ENCODE results near the gene MAP2K3. TPM values are rescaled to one million over a fixed set of nuclear protein-coding genes. Genes with fewer than 3 reads are reported as not detected.
A peak's percentile ranks its signal among the peaks of the same experiment; 100 is the strongest.

The MAP2K3 gene
- total RNA-seq, 1 donor from 2014 or later, result 41.3 TPM

- ATAC-seq, result no peak
Observed at GRCh38 chr17:21282850-21283249, 1.7 kb upstream of the MAP2K3 start.

DNA sequence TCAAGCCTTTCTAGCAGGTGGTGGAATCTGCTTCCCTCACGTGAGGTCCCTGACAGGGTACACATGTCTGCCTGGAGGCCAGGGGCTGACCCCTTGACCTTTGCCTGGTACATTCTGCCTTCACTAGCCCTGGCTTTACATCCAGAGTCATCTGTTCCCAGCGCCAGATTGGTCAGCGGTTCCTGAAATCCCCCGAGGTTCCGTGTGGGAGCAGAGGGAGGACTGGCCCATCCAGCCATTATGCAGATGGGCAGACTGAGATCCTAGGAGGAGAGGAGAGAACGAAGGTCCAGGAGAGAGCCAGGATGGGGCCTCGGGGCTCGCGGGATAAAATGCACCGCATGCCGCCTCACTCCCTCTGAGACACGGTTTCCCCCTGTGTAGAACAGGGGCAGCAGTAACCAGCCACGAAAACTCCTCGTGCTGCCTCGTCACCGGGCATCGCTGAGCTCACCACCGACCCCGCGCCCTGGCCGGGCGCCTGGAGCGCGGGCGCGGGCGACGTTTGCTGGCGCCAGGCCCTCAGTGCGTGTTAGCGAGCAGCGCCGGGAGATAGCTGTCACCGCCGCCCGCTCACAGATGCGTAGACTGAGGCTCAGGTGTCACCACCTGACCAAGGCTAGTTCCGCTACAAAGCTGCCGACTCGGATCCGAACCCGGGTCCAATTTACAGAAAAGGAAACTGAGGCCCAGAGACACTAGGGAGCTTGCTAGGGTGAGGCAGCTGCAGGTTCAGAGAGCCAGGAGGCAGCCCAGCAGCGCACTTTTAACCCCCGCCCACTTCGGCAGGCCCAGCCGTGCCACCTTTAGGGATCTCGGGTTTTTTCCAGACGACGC is 811 bp upstream of the MAP2K3 start:
- ATAC-seq, result no peak

GRCh38 chr17:21285164-21286065 is 904 bp downstream of the MAP2K3 start:
- ATAC-seq, result no peak

DNA sequence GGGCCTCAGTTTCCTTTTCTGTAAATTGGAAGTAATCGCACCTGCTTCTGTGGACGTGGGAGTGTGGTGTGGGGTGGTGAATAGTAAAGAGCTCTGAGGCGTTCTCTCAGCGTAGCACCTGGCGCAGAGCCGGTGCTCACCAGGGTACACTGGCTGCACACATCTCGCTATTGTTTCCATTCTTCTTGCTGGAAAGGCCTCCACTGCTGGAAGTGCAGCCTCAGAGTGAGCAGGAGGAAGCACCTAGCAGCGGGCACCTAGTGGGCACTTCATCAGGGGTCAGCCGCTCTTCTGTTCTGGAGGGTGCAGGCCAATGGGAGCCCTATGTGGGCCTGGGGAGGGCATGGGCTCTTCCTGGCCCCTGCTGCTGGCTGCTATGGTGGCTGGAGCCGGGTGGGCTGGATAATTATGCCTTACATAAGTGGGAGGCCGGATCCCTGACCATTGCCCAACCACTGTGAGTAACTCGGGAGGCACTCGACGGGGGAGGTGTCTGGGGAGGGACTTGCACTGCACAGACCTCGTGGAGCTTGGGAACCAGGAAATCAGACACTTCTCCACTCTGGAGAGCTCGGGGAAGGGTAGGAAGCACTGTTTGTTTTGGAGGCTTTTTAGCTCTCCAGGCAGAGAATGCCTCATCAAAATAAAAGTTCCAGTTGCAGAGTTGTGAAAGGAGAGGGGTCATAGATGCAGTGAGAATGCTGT is 1.7 kb downstream of the MAP2K3 start:
- peak; percentile 54 for ATAC-seq

- ATAC-seq, result peak; percentile 27
Observed at GRCh38 chr17:21286909-21287702, 2.6 kb downstream of the MAP2K3 start.

DNA sequence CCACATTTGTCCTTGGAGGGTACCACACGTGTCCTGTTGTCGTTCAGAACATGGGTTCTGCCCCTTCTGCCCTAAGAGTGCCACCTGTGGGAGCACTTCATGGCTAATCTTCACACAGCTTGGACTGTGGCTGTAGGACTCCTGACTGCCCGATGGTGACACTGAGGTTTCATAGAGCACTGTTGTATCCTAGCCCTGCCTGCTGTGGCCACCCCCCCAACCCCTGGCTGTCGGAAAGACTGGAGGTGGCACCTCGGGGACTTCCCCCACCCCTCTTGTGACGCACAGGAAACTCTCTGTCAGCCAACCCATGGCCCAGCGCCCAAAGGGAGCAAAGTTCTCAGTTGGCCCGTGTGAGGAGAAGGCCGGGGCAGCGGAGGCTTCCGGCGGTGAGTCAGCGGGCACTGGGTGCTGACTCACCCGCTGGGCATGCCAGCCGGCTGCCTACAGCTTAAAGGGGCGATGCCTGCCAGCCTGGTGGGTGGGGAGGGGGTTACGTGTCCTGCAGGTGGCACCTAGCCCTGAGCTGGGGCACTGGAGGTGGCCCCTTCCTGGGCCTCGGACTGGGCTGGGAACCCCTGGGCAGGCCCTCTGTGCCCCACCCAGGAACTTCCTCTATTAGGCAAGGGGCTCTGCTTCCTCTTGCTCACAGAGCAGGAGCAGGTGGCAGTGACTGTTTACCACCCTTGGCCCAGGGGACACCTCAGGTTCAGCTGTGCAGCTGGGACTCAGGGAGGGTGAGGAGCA is 3.4 kb downstream of the MAP2K3 start:
- ATAC-seq, result peak; percentile 76

DNA sequence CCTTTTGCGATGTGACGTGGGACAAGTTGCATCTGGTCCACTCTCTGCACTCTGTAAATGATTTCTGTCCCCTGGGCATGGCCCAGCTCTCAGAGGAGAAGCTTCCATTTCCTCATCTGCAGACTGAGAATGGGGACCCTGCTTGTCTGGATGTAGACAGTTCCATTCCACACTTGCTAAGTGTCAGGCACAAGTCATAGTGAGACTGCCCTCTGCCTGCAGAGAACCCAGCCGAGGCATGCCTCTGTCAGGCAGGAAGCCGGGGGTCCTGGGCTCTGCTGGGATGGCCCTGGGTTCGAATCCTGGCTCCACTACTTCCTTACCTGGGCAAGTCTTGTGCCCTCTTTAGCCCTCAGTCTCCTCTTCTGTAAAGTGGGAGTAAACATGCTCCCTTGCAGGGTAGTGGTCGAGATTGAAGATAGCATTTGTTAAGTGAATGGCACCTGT is 4.1 kb downstream of the MAP2K3 start:
- ATAC-seq, result no peak

DNA sequence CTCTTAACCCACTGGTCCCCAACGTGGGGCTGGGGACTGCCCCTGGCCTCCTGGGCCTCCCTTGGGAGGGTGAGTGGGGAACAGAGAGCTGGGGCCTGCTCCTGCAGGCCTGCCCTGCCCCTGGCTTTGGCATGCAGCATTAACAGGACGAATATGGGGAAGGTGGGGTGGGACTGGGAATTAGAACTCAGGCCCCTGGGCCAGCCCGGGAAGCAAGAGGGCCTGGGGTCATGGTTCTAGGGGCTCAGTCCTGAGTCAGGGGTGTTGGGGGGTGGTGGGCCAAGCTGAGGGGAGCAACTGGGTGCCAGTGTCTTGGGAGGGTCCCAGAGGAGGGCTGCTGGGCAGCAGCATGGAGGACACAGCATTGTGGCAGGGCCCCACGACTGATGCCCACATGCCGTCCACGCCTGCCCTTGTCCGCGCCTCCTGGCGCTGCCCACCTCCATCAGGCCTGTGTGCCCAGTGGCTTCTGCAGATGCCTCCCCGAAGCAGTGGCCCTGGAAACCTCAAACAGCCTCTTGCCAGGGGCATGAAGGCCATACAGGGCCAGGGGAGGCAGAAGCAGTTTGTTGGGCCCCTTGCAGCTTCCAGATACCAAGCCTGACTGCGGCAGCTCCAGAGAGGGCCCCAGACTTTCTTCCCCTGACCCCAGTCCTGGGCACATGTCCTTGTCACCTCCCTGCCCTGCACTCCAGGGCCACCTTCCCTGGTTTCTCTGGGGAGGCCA is 4.8 kb downstream of the MAP2K3 start:
- ATAC-seq, result no peak

DNA sequence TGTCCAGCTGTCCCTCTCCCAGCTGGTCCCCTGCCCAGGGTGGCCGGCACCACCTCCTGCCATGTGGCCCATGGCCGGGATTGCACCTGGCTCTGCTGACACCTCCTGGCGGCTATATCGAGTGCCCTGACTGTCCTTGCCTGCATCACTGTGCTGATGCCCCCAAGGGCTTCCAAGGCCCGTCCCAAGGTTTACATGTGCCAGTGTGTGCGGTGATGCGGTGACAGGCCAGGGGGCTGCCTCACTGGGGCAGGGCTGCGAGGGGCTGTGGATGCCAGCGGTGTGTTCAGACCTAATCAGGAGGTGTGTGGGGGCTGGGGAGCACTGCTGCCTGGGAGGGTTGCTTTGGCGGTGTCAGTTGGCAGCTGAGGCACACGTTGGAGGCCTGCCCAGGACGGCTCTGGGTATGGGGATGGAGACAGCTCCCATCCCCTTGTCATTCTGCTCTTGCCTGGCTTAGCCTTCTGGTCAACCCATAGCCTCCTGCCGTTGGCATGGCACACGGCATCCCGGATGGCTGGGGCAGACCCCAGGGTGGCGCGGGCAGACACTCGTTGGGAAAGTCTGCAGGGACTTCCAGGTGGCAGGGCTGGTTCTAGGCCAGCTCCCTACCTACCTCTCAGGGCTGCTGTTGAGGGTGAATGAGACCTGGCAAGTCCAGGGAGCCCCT is 5.5 kb downstream of the MAP2K3 start:
- ATAC-seq, result no peak

DNA sequence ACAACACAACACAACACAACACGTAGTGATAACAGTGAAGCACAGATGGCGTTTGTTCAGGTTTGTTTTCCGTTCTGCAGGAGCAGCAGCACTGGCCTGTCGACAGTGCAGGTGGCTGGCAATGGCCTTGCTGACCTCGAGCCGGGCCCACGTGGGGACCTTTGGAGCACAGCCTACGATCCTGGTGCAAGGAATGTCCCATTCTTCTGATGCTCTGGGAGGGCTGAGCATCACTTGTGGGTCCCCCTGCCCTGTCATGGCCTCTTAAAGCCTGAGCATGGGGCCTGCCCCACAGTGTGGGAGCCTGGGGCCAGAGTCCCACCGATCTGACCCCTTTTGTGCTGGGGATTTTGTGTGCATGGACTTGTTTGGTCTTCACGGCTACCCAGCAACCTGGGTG is 6.8 kb downstream of the MAP2K3 start:
- no peak for ATAC-seq

- no peak for ATAC-seq
Observed at GRCh38 chr17:21291862-21292261, 7.4 kb downstream of the MAP2K3 start.

DNA sequence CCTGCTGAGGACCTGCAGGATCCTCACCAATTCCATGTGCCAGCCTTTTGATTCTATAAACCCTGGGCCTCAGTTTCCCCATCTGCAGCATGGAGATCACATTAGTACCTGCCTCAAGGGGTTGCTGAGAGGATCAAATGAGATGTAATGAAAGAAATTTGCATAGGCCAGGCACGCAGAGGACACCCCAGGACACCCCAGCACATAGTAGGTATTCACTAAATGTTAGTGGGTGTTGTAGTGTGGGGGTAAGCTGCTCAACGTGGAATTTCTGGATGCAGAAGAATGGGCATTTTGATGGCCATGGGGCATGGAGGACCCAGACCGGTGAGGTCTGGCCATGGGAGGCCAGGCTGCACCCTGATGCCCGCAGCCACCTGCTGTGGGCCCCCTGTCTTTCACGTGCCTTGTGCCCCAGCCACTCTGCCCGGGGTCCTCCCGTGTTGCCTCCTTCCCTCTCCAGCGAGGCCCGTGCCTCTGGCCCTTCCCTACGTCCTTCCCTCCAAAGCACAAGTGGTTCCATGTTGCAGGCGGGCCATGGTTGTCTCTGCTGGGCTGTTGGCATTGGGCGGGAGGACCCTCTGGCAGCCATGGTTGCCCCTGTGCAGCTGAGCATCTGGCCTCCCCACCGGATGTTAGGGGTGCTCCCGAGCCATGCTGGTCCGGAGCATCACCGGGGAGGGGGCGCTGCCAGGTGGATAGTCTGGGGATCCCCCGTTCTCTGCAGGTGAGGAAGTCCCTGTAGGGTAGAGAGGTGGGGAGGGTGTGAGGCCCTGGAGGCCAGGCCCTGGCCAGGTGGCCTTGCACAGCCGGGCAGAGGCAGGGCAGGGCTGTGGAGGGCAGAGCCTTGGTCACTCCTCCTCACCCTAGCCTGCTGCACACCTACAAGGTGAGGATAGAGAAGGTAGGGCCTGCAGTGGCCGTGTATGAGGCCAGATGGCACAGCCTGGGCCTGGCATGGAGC is 8.6 kb downstream of the MAP2K3 start:
- ATAC-seq, result no peak

DNA sequence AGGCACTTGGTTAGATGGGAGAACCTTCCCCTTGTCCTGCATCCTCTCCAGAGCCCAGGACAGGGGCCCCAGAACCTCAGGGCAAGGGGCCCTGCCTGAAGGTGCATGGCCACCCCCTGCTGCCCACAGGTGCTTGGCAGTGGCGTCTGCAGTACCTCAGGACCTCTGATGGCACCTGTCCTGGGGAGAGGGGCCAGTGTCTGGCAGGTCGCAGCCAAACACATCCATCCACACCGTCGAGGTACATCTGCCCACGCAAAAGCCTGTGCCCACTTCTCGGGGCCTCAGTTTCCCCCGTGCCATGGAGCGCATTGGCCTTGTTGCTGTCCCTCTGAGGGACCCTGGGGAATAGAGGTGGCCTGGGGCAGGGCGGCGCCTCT is 9.3 kb downstream of the MAP2K3 start:
- ATAC-seq, result no peak

- no peak for ATAC-seq
Observed at GRCh38 chr17:21294321-21295035, 10.0 kb downstream of the MAP2K3 start.

DNA sequence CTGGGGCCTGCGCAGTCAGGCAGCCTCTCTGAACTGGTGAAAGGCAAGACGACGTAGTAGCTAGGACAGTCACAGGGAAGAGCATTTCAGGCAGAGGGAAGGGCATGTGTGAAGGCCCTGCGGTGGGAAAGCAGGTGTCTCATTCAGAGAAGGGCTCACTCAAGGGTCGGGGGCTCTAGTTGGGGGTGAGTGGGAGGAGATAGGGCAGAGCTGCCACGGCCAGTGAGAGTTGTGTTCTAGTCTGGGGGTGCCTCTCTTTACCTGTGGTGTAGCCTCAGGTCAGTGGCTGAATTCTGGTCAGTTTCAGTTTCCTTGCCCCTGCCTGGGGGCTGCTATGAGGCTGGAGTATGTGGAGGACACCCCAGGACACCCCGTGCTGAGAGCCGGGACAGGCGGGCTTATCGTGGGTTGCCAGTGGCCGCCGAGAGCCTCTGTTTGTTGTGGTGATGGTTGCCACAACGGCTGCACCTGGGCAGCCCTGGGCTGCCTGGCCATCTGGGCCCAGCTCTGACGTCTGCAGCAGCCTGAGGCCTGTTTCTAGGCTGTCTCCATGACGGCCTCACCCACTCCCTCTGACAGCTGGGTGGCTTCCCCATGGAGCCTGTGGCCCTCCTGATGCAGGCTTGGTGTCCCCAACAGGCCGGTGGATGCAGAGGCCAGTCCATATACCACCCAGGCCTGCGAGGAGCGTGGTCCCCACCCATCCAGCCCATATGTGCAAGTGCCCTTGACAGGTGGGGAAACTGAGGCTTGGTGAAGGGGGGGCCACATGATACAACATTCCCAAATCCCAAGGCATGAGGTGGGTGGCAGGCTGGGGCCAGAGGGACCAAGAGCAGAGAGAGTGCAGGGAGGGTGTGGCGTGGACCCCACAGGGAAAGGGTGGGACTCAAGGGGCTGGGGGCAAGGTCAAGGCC is 10.8 kb downstream of the MAP2K3 start:
- peak; percentile 12 for ATAC-seq

GRCh38 chr17:21296097-21297025 is 11.8 kb downstream of the MAP2K3 start:
- ATAC-seq, result no peak

Data from esophagus mucosa (tissue), 1 donor.